ENCODE measurements around the gene VIPR1.

The VIPR1 gene

GRCh38 chr3:42526616-42527367 is 24.3 kb downstream of the VIPR1 start:
- no peak for DNase-seq (ENCODE audit: extremely low read depth, low read depth)
- TF ChIP-seq CTCF (IDR thresholded peaks at IDR 0.05; ENCODE audit: low read depth, low read length, missing control alignments): no peak
- H3K4me3 ChIP-seq (replicated peaks; ENCODE audit: low read depth, low read length): no peak overlapping the region

- no peak for TF ChIP-seq CTCF (IDR thresholded peaks at IDR 0.05; ENCODE audit: low read depth, low read length, missing control alignments)
- H3K4me3 ChIP-seq (replicated peaks; ENCODE audit: low read depth, low read length): no peak overlapping the region
- DNase-seq (ENCODE audit: extremely low read depth, low read depth): no peak
Measured at GRCh38 chr3:42527368-42527917, 25.0 kb downstream of the VIPR1 start.

- no peak for DNase-seq (ENCODE audit: extremely low read depth, low read depth)
- no peak for TF ChIP-seq CTCF (IDR thresholded peaks at IDR 0.05; ENCODE audit: low read depth, low read length, missing control alignments)
- H3K4me3 ChIP-seq (replicated peaks; ENCODE audit: low read depth, low read length): no peak overlapping the region
Measured at GRCh38 chr3:42529468-42529867, 27.0 kb downstream of the VIPR1 start.

GRCh38 chr3:42530073-42530472 is 27.6 kb downstream of the VIPR1 start:
- no peak for DNase-seq (ENCODE audit: extremely low read depth, low read depth)
- no peak for TF ChIP-seq CTCF (IDR thresholded peaks at IDR 0.05; ENCODE audit: low read depth, low read length, missing control alignments)
- H3K4me3 ChIP-seq (replicated peaks; ENCODE audit: low read depth, low read length): no peak overlapping the region

- no peak for DNase-seq (ENCODE audit: extremely low read depth, low read depth)
- no peak for TF ChIP-seq CTCF (IDR thresholded peaks at IDR 0.05; ENCODE audit: low read depth, low read length, missing control alignments)
- H3K4me3 ChIP-seq (replicated peaks; ENCODE audit: low read depth, low read length): no peak overlapping the region
Measured at GRCh38 chr3:42531470-42531869, 29.0 kb downstream of the VIPR1 start.

GRCh38 chr3:42532229-42532628 is 29.8 kb downstream of the VIPR1 start:
- no peak for DNase-seq (ENCODE audit: extremely low read depth, low read depth)
- no peak for TF ChIP-seq CTCF (IDR thresholded peaks at IDR 0.05; ENCODE audit: low read depth, low read length, missing control alignments)
- no peak overlapping the region for H3K4me3 ChIP-seq (replicated peaks; ENCODE audit: low read depth, low read length)

All from HFF-Myc (cell line).